HG02759 (cell line): ENCODE measurements around the gene RNF220.

Source experiments
- ATAC-seq: cut with Tn5 transposase; IDR thresholded peaks from one replicate; pipeline ENCODE4 v1.9.1; 2021; ENCODE audit warnings: mild to moderate bottlenecking, moderate library complexity; ENCODE audit not compliant: unreplicated experiment

The RNF220 gene

GRCh38 chr1:44575396-44575795 lies 170.3 kb downstream of the RNF220 start:
- no peak for ATAC-seq

DNA sequence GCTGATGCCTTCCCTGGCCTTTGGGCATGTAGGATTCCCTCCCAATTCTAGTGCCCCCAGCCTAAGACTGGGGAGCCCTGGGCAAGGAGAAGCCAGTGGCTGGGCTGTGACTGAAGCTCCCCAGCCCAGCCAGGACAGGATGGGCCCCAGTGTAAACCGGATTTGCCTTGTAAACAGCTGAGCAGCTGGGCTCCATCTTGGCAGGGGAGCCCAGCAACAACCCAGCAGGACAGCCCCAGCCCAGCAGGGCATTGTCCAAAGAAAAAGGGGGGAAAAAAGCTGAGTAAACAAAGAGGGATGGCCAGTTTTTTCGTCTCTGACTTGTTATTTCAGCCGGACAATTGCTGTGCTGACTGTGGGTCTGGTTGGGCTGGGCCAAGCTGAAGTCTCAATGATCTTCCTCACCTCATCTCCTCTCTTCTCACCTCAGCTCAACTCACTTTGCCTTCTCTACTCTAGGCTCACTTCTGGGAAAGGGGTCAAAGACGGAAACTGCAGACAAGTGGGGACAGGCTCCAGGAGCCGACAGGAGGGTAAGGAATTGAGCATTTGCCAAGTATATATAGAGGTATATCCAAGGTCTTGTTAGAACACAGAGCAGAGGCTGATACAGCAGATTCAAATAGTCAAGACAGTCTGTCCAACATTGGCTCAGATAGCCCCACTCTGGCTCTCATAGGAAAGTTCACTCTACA lies 171.5 kb downstream of the RNF220 start:
- ATAC-seq: no peak

DNA sequence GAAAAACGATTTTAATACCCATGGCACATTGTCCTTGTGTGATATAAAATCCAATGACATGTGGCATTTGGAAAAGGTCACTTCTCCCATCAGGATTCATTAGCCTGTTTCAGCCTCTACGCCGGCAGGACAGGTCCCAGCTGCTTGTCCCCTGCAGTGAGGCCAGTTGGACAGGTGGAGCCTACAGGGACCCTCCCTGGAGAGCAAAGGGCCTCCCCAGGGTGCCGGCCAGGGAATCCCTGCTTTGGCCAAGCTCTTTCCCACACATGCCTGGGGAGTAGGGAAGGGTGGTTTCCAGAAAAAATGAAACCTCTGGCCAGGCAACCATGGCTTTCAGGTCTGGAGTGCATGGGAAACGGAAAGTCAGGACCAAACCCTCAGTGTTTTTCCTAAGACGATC lies 176.2 kb downstream of the RNF220 start:
- ATAC-seq: no peak

DNA sequence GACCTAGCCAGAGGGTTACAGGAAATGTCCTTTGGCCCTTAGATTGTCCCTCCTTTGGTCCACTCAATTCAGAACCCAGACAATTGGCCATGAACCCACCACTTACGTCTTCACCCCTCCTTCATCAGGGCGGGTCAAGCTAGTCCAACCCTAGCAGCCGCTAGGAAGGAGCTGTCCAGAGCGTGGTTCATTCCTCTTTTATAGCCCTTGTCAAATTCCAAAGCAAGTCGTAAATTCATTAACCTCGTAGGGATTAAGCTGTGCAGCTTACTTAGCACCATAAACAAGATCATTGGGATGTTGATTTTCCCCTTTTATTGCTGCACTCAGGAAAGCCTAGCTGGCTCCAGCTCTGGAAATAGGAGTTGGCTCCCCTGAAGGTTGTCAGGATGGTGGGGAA lies 179.1 kb downstream of the RNF220 start:
- ATAC-seq: no peak

DNA sequence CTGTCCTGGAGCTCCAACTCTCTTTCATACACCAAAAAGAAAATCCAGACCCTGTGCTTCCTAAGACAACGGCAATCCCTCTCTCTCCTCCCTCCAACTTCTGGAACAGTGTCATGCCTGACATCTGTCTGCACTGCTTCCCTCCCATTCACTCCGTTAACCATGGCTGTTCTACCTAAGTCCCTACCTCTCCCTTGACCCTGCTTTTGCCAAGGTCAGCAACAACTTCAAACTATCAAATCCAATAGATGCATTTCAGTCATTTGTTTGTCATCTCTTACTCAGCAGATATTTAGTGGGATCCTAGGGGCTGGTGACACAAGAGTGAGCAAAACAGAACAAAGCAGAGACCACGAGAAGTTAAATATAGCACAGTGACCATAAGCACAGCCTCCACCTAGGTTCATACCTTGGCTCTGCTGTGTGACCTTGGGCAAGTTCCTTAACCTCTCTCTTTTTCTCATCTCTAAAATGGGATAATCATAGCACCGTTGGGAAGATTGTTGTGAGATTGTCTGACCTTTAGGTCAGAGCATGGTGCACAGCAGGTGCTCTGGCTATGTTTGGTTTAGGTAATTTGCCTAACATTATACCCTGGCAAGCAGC lies 180.4 kb downstream of the RNF220 start:
- no peak for ATAC-seq

GRCh38 chr1:44587796-44588460 lies 182.9 kb downstream of the RNF220 start:
- ATAC-seq: no peak

- no peak for ATAC-seq
These were observed 183.6 kb downstream of the RNF220 start for GRCh38 chr1:44588551-44589210.

DNA sequence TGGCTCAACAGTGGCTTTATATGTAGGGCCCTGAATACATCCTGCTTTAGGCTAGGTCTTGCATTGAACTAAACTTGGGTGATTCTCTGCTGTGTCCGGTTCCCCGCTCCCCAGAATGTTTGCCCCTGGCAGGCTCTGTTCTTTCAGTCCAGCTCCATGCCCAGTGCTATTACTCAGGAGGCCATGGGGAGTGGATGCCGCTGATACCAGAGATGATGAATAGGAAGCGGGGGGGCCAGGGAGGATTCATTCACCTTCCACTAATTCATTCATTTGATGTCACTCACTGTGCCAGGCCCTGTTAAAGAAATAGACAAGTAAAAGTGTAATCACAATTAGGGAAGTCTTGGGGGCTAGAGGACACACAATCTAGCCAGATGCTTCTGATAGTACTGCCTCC lies 185.4 kb downstream of the RNF220 start:
- no peak for ATAC-seq

- no peak for ATAC-seq
These were observed 186.3 kb downstream of the RNF220 start for GRCh38 chr1:44591381-44591780.

DNA sequence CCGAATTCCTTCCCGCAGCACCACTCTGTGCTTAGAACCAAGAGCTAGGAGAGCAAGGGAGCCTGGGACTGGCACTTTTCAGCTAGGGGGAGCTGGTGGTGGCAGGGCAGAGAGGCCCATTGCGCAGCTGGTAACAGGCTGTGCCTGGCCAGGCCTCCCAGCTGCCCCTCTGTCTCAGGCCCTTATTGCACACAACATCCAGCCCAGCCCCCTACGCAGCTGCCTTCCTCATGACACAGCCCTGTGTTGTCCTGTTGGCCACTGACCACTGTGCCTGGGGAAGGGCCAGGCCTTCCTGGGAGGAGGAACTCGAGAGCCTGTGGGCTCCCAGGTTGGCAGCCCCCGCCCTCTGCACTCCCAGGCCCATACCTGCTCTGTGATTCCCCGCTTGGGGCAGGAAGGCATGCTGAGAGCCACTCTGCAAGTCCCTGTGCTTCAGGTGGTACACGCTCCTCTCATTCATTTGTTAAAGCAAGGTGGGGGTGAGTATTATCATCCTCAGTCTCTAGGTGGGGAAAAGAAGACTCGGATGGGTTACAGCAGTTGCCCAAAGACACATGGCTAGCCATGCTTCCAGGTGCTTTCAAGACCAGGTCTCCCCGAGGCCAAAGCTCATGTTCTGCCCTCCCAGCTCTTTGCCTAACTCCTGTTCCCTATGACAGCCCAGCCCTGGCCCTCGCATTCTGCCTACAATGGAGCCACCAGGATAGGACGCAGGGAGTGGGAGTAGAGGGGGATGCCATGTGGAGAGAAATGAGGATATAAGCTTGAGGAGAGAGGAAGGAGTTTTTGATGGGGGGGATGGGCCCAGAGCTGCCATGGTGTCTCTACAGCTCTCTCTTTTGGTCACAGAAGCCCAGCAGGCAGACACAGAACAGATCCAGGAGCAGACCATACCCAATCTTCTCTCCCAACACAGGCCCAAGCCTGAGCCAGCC lies 187.4 kb downstream of the RNF220 start:
- no peak for ATAC-seq

DNA sequence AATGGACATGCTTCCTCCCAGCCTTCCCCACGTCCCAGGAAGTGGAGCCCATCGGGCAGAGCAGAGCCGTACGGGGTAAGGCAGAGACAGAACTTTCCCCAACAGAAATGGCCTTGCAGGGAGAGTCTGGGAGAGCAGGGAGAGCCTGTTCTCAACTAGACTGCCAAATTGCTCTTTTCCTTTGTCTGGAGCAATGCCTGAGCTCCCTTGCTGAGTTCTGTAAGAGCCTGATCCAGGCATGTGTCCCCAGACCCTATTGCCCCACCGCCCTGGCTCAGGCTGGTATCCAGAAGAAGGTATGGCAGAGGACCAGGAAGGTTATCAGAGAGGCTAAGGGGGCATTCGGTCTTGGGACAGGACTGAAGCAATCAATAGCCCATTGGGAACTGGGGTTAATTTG lies 189.3 kb downstream of the RNF220 start:
- no peak for ATAC-seq

DNA sequence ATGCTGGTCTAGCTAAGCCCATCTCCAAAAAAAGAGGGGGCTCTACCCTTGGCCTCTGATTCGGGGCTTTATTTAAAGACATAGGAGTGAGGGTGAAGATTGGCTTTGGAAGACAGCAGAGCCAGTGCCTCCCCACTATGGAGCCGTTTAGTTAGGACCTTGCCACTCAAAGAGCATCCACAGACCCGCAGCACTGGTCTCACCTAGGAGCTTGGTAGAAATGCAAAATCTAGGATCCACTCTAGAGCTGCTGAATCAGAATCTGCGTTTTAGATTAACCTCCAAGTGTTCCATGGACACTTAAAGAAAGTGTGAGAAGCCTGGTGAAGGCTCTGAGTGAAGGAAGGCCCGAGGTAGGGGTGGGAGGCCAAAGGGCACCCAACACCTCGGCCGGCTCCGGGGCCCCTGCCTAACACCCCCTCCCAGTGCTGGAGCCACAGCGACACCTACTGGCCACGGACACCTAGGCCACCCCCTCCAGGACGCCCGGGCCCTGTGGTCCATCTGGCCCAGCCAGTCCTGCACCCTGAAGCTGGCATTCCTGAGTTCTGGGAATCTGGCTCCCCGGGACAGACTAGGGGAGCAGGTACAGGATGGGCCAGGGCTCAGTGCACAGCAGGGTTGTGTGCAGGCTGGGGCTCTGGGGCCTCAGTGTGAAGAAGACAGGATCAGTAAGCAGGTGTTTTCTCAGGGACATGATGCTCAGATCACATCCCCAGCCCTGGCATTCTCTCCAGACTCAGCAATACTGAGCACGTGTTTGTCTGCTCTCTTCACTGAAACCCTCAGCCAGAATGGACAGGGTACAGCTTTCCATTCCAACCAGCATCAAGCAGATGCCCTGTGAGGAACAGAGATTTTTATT lies 190.0 kb downstream of the RNF220 start:
- ATAC-seq: peak; percentile 63

DNA sequence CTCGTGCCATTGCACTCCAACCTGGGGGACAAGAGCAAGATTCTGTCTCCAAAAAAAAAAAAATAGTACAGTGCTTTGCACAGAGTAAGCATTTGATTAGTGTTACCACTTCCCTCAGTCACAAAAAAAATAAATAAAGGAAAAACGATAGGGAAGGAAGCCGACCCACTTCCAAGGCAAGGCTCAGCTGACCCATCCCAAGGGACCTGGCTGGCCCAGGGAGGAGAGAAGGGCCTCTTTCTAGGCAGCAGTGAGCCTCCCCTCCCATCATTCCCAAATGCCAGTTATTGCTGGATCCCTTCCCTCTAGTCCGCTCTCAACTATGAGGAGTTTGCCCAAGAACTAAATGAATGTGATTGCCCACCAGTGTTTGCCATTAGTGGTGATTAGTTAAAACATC lies 191.5 kb downstream of the RNF220 start:
- no peak for ATAC-seq

DNA sequence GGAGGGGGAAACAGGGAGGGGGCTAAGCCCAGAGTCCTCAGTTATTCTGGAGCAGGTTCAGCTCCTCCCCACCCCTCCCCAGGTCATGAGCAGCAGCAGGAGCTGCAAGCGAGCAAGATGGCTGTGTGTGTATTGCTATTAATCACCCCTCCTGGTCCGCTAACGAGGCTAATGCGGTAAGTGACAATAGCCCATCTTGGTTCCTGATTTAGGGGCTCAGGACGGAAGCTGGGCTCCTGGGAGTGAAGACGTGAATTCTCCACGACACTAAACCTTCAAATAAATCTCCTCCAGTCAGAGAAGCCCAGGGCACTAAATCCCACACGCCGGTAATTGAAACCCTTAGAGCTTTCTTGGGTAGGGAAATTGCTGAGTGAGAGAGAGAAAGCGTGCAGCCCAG lies 193.1 kb downstream of the RNF220 start:
- no peak for ATAC-seq

- no peak for ATAC-seq
These were observed 197.9 kb downstream of the RNF220 start for GRCh38 chr1:44602634-44603628.

DNA sequence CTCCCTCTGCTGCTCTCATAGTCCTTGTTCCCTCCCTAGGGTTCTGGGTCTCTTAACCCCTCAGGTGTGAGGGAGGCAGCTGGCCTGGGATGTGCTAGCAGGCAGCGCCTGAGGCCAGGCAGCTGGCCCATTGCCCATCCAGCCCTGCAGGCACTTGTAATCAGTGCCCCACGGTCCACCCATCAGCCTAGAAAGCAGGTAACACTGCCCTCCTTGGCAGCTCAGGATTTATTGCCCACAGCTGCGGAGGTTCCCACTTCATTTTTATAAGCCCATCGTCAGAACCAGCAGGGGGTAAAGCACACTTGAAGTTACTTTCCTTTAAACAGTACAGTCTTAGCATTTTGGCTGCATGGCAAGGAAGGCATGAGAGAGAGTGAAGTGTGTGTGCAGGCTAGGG lies 198.7 kb downstream of the RNF220 start:
- no peak for ATAC-seq

DNA sequence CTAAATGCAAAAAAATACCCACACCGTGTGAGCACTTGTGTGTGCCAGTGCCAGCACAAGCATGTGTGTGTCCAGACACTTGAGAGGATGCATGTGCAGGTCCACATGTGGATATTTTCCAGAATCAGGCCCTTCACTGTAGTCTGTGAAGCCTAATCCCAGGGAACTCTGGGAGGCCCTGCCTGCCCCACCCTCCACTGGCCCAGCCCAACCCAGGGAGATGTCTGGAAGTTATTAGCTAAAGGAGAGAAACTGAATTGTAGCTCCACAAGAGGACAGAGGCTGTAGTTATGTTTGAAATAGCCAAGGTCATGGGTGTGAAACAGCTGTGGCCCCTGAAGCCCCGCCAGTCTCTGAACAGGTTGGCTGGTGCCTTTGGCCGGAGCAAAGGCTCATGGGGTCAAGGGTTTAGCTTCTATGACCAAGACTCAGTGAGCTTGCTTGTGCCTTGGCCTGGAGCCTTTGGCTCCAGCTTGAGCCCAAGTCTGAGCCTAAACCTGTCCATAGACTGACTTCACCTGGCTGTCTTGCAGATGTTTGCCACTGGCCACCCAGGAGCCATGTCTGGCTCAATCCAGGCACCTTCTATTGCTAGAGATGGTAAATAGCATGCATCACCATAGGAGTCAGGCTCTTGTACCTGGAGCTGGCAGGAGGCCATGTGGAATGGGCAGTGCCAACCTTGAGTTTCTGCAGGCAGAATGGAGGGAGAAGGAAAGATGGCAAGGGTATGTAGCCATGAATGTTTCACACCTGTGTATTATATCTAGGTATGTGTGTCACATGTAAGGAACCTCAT lies 199.3 kb downstream of the RNF220 start:
- ATAC-seq: no peak
